Mesenchymal stem cell (in vitro differentiated cells and primary cell): Measurements from ENCODE around the gene CELA3B.

ENCODE experiments used
- DNase-seq: peaks from one replicate; pipeline ENCODE4 v3.0.0-alpha.2; 2013
- H2AFZ ChIP-seq: one replicate; pipeline ENCODE4 v1.6.1; 2013; ENCODE audit warnings: low read depth, mild to moderate bottlenecking, control low read depth, inconsistent platforms, low read length, moderate library complexity
- H2AK5ac ChIP-seq: 2 replicates; pipeline ENCODE4 v1.6.1; 2013; ENCODE audit warnings: low read length, moderate library complexity, mild to moderate bottlenecking, inconsistent platforms; ENCODE audit not compliant: severe bottlenecking
- H2BK120ac ChIP-seq: one replicate; pipeline ENCODE4 v1.6.1; 2013; ENCODE audit warnings: low read depth, mild to moderate bottlenecking, inconsistent platforms, low read length, moderate library complexity
- H2BK12ac ChIP-seq, 2 experiments: one replicate each; pipeline ENCODE4 v1.6.1; 2013; ENCODE audit warnings: inconsistent platforms in 2 of 2, low read length in 2 of 2, mild to moderate bottlenecking in 2 of 2, moderate library complexity in 2 of 2, control low read depth in 1 of 2
- H2BK15ac ChIP-seq: one replicate; pipeline ENCODE4 v1.6.1; 2013; ENCODE audit warnings: mild to moderate bottlenecking, low read depth, inconsistent platforms; ENCODE audit not compliant: poor library complexity, severe bottlenecking
- H2BK5ac ChIP-seq: 2 replicates; pipeline ENCODE4 v1.6.1; 2013; ENCODE audit warnings: low read depth, mild to moderate bottlenecking, low read length, control low read depth, inconsistent platforms; ENCODE audit not compliant: poor library complexity, severe bottlenecking
- H3K14ac ChIP-seq, 2 experiments: one replicate each; pipeline ENCODE4 v1.6.1; 2013; ENCODE audit warnings: inconsistent platforms in 2 of 2, low read length in 2 of 2, control low read depth in 1 of 2, mild to moderate bottlenecking in 1 of 2, moderate library complexity in 1 of 2
- H3K18ac ChIP-seq, 2 experiments: one replicate each; pipeline ENCODE4 v1.6.1; 2013; ENCODE audit warnings: inconsistent platforms in 2 of 2, low read length in 2 of 2, control low read depth in 1 of 2, low read depth in 1 of 2, mild to moderate bottlenecking in 1 of 2
- H3K23ac ChIP-seq, 2 experiments: one replicate each; pipeline ENCODE4 v1.6.1; 2013; ENCODE audit warnings: inconsistent platforms in 2 of 2, low read length in 2 of 2, mild to moderate bottlenecking in 2 of 2, moderate library complexity in 2 of 2, control low read depth in 1 of 2
- H3K27ac ChIP-seq: 2 replicates; pipeline ENCODE4 v1.5.1; 2013; ENCODE audit warnings: mild to moderate bottlenecking, moderate library complexity, low read length, control low read depth, inconsistent platforms; ENCODE audit not compliant: poor library complexity, severe bottlenecking
- H3K27me3 ChIP-seq, 2 experiments: 2 replicates each; pipeline versions ENCODE4 v1.6.1 to v1.7.0; 2013; ENCODE audit warnings: low read length in 2 of 2, mild to moderate bottlenecking in 2 of 2, moderate library complexity in 2 of 2, control low read depth in 1 of 2, inconsistent platforms in 1 of 2; ENCODE audit not compliant: control insufficient read depth in 1 of 2, insufficient read depth in 1 of 2
- H3K36me3 ChIP-seq, 2 experiments: 2 replicates each; pipeline versions ENCODE4 v1.6.1 to v1.7.0; 2013; ENCODE audit warnings: low read length in 2 of 2, control low read depth in 1 of 2, inconsistent platforms in 1 of 2, low read depth in 1 of 2, mild to moderate bottlenecking in 1 of 2; ENCODE audit not compliant: insufficient read depth in 2 of 2, control insufficient read depth in 1 of 2
- H3K4ac ChIP-seq, 2 experiments: one replicate each; pipeline ENCODE4 v1.6.1; 2013; ENCODE audit warnings: inconsistent platforms in 2 of 2, low read length in 2 of 2, mild to moderate bottlenecking in 2 of 2, moderate library complexity in 2 of 2, control low read depth in 1 of 2, low read depth in 1 of 2
- H3K4me1 ChIP-seq: 2 replicates; pipeline ENCODE4 v1.6.1; 2013; ENCODE audit warnings: low read depth, low read length, control low read depth; ENCODE audit not compliant: control insufficient read depth, insufficient read depth
- H3K4me2 ChIP-seq: 2 replicates; pipeline ENCODE4 v1.6.1; 2013; ENCODE audit warnings: low read length, mild to moderate bottlenecking, inconsistent platforms; ENCODE audit not compliant: poor library complexity, severe bottlenecking
- H3K4me3 ChIP-seq, 2 experiments: 2 replicates each; pipeline versions ENCODE4 v1.5.1 to v1.7.0; 2013; ENCODE audit warnings: low read length in 2 of 2, mild to moderate bottlenecking in 2 of 2, control low read depth in 1 of 2, low read depth in 1 of 2; ENCODE audit not compliant: insufficient read depth in 1 of 2
- H3K79me1 ChIP-seq: replicated peaks from 2 replicates; pipeline ENCODE4 v1.6.1; 2013; ENCODE audit warnings: mild to moderate bottlenecking, control low read depth, low read length, inconsistent platforms; ENCODE audit not compliant: poor library complexity, severe bottlenecking
- H3K9ac ChIP-seq: 2 replicates; pipeline ENCODE4 v1.7.0; 2013; ENCODE audit warnings: mild to moderate bottlenecking, low read length, moderate library complexity
- H3K9me3 ChIP-seq: 2 replicates; pipeline ENCODE4 v1.7.0; 2013; ENCODE audit warnings: mild to moderate bottlenecking, low read length; ENCODE audit not compliant: control insufficient read depth
- H4K8ac ChIP-seq: one replicate; pipeline ENCODE4 v1.6.1; 2013; ENCODE audit warnings: inconsistent platforms, mild to moderate bottlenecking, low read length, moderate library complexity
- H4K91ac ChIP-seq: one replicate; pipeline ENCODE4 v1.6.1; 2013; ENCODE audit warnings: mild to moderate bottlenecking, low read length, inconsistent platforms
- WGBS: methylation state at CpG from one replicate; pipeline ENCODE4 v1.1.7; 2013; ENCODE audit warnings: mixed read lengths; 5-methylcytosine and 5-hydroxymethylcytosine counted together

Gene CELA3B

DNA sequence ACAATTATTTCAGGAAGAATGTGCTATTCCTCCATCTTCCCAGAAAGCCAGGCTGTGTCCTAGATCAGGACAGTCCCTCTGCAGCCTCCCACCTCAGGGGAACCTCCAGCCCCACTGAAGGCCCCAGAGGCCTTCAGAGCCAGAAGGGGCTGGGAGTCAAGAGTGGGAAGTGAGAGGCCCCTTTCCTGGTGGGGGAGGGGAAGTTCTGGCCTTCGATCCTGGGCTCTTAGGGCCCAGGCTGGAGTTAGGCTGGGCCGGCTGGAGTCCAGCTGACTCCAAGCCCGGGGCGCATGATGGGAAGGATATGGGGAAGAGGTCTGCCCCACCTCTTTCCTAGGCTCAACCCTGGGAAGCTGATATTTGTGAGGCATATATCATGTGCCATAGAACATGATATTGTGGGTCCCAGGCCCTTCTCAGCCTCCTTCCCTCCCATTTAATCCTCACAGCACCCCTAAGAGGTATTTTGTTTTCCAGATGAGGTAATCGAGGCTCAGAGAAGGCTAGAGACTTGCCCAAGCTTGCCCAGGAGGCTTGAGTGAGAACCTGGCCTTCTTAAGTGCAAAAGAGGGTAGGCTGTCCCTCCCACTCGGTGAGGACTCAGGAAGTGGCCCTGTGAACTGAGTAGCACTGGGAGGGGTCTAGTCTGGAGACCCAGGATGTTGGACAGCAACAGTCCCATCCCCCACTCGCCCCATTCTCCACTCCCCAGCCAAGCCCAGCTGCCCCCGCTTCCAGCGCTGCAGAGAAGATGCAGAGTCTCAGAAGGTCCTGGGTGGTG is 21.1 kb upstream of the CELA3B start:
- no peaks in the 10 kb centered on the region for H3K9me3 ChIP-seq
- H3K27ac ChIP-seq: no peak overlapping the region
- WGBS: 60% methylated on average over 6 of the region's 9 CpGs
- H3K4me3 ChIP-seq: no peak overlapping the region
- peak overlapping the region; percentile 75 for H2BK15ac ChIP-seq
- H2BK5ac ChIP-seq: no peak overlapping the region
- H3K27me3 ChIP-seq: peaks cover 0 to 1% of the 10 kb centered on the region in 2 experiments
- peak overlapping the region; percentile 61 for H3K9ac ChIP-seq
- peak overlapping the region; percentile 97 for H4K8ac ChIP-seq
- H3K4me1 ChIP-seq: peaks cover 27% of the 10 kb centered on the region
- H3K23ac ChIP-seq: no peak overlapping the region
- no peak overlapping the region for H3K14ac ChIP-seq
- peak overlapping the region; percentile 76 to 90 for H2BK12ac ChIP-seq
- peak overlapping the region; percentile 54 to 85 for H3K4ac ChIP-seq
- H3K36me3 ChIP-seq: no peaks in the 10 kb centered on the region
- H3K79me1 ChIP-seq: no peaks in the 10 kb centered on the region
- H3K18ac ChIP-seq: peak overlapping the region; percentile 65 to 95
- DNase-seq: no peak
- no peak overlapping the region for H3K4me2 ChIP-seq
- peak overlapping the region; percentile 27 for H2BK120ac ChIP-seq
- H2AK5ac ChIP-seq: peak overlapping the region; percentile 76
- no peak overlapping the region for H2AFZ ChIP-seq
- H4K91ac ChIP-seq: peak overlapping the region; percentile 84

DNA sequence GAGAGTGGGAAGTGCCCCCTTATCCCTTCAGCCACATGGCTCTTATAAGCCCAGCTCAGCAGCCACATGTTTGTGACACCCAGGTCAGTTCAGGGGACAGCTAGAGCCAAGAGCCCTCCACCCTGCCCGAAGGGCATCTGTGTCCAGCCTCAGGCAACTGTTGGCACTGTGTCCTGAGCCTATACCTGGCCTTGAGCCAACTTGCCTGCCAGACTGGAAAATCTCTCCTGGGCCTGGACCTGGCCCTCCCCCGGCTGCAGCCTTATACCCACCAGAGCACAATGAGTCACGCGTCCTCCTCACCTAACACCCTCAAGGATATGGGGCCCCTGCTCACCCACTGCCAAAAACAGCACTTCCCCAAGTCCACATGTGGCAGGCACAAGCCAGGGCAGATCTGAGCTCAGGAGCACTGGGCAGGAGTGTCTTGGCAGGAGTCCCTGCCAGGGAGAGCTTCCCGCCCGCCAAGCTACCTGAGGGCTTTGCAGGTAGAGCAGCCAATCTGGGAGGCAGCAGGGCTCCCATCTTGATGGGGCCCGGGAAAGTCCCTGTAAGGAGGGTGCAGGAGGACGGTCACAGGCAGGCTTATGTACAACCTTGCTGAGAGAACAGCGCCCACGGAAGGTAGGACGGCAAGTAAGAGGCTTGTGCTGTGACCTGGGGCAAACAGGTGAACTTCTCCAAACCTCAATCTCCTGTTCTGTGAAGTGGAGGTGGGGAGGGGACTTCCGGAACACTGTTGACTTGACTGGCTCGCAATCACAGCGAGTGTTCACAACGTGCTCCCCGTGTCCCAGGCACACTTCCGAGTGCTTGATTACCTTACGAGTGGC is 19.9 kb upstream of the CELA3B start:
- Histone ChIP-seq H4K91ac (no peak overlapping the region), H2BK12ac (peak overlapping the region in 1 of 2 experiments; percentile 79), H3K27ac (no peak overlapping the region), H3K4me1 (peaks cover 27% of the 10 kb centered on the region), H3K4me2 (peak overlapping the region; percentile 29), H3K18ac (peak overlapping the region in 1 of 2 experiments; percentile 81), H3K27me3 (no peaks in the 10 kb centered on the region), H3K79me1 (no peaks in the 10 kb centered on the region), H3K23ac (no peak overlapping the region), H3K9me3 (no peaks in the 10 kb centered on the region), H3K14ac (peak overlapping the region in 1 of 2 experiments; percentile 84), H2BK120ac (no peak overlapping the region), H3K36me3 (no peaks in the 10 kb centered on the region), H4K8ac (no peak overlapping the region), H2AFZ (no peak overlapping the region), H2BK5ac (no peak overlapping the region), H2AK5ac (peak overlapping the region; percentile 94), H3K4me3 (no peak overlapping the region), H2BK15ac (peak overlapping the region; percentile 73), H3K9ac (no peak overlapping the region), H3K4ac (peak overlapping the region in 1 of 2 experiments; percentile 80)
- peak; percentile 38 for DNase-seq
- 90% methylated on average over 16 of the region's 18 CpGs for WGBS

GRCh38 chr1:21961337-21961736 is 15.5 kb upstream of the CELA3B start:
- Histone ChIP-seq H2BK12ac (no peak overlapping the region), H3K14ac (no peak overlapping the region), H3K79me1 (no peaks in the 10 kb centered on the region), H3K9me3 (no peaks in the 10 kb centered on the region), H3K4me2 (no peak overlapping the region), H3K18ac (no peak overlapping the region), H3K4ac (no peak overlapping the region), H2BK120ac (no peak overlapping the region), H3K23ac (no peak overlapping the region), H2BK5ac (no peak overlapping the region), H3K27ac (no peak overlapping the region), H3K4me3 (no peak overlapping the region), H2AFZ (no peak overlapping the region), H4K8ac (no peak overlapping the region), H3K4me1 (peaks cover 17% of the 10 kb centered on the region), H2AK5ac (peak overlapping the region; percentile 53), H4K91ac (no peak overlapping the region), H2BK15ac (no peak overlapping the region), H3K9ac (no peak overlapping the region), H3K27me3 (no peaks in the 10 kb centered on the region), H3K36me3 (no peaks in the 10 kb centered on the region)
- WGBS: 24% methylated on average over 2 of the region's 2 CpGs
- no peak for DNase-seq

- H3K4me2 ChIP-seq: no peak overlapping the region
- peak overlapping the region; percentile 19 for H4K8ac ChIP-seq
- peaks cover 16% of the 10 kb centered on the region for H3K4me1 ChIP-seq
- no peak overlapping the region for H2BK120ac ChIP-seq
- H2BK15ac ChIP-seq: no peak overlapping the region
- WGBS: 84% methylated on average over 2 of the region's 2 CpGs
- no peak overlapping the region for H3K18ac ChIP-seq
- H3K27me3 ChIP-seq: no peaks in the 10 kb centered on the region
- H2BK5ac ChIP-seq: no peak overlapping the region
- no peak overlapping the region for H3K4me3 ChIP-seq
- no peaks in the 10 kb centered on the region for H3K36me3 ChIP-seq
- no peak overlapping the region for H3K9ac ChIP-seq
- no peaks in the 10 kb centered on the region for H3K9me3 ChIP-seq
- H3K14ac ChIP-seq: no peak overlapping the region
- no peak overlapping the region for H3K27ac ChIP-seq
- H3K4ac ChIP-seq: no peak overlapping the region
- no peak overlapping the region for H2AFZ ChIP-seq
- H2AK5ac ChIP-seq: peak overlapping the region; percentile 53
- no peak for DNase-seq
- H4K91ac ChIP-seq: peak overlapping the region; percentile 58
- peak overlapping the region; percentile 28 to 29 for H2BK12ac ChIP-seq
- no peak overlapping the region for H3K23ac ChIP-seq
- H3K79me1 ChIP-seq: no peaks in the 10 kb centered on the region
These were observed 15.0 kb upstream of the CELA3B start for GRCh38 chr1:21961799-21962198.
